Upper lobe of right lung (tissue), 1 donor: Measurements from ENCODE around the gene CCSER1. TPM values are rescaled to one million over a fixed set of nuclear protein-coding genes. Genes with fewer than 3 reads are reported as not detected.
"Not testable (repeated sequence)": the region's sequence is repeated elsewhere in the genome, so short reads cannot be mapped to it uniquely, and the experiment has no call there.

Source experiments
- ATAC-seq: fragments of 200-7000 bp; cut with Tn5 transposase; one replicate; pipeline ENCODE4 v1.9.1; 2020; ENCODE audit warnings: mild to moderate bottlenecking, moderate library complexity
- DNase-seq: peaks from one replicate; pipeline ENCODE4 v3.0.0-alpha.2; 2020
- H3K27ac ChIP-seq: fragments of 200-600 bp; one replicate; pipeline ENCODE4 v1.8.0; 2022
- H3K27me3 ChIP-seq: fragments of 200-600 bp; one replicate; pipeline ENCODE4 v1.8.0; 2022; ENCODE audit warnings: mild to moderate bottlenecking
- H3K36me3 ChIP-seq: fragments of 200-600 bp; one replicate; pipeline ENCODE4 v1.8.0; 2022
- H3K4me1 ChIP-seq: fragments of 200-600 bp; one replicate; pipeline ENCODE4 v1.8.0; 2022
- H3K4me3 ChIP-seq: fragments of 200-600 bp; one replicate; pipeline ENCODE4 v1.8.0; 2022; ENCODE audit warnings: mild to moderate bottlenecking
- H3K9me3 ChIP-seq: fragments of 200-600 bp; one replicate; pipeline ENCODE4 v1.8.0; 2022
- CTCF ChIP-seq: fragments of 200-600 bp; IDR thresholded peaks from one replicate; pipeline ENCODE4 v1.8.0; 2022; ENCODE audit warnings: antibody characterized with exemption
- intact Hi-C: fragments of 100-400 bp; cut with DNase I; formaldehyde crosslinking; loops from one replicate; pipeline ENCODE4 v1.11.0; 2022
- total RNA-seq: library from RNA; stranded (reverse); fragmentation: NEBNext Ultra II Directional; extraction: Animal tissue kit (Norgen Biotek cat#: 25700); gene quantifications from one replicate; pipeline ENCODE4 v1.2.1, GENCODE V29; 2021
- donor health status: DM: no; HTN: yes; CAD: no; lungs with severe emphysema.

The CCSER1 gene
- total RNA-seq, 1 donor from 2014 or later = 7.4 TPM

GRCh38 chr4:90476019-90476418 lies 348.8 kb downstream of the CCSER1 start:
- Histone ChIP-seq H3K4me1 (no peaks in the 10 kb centered on the region), H3K27me3 (no peaks in the 10 kb centered on the region), H3K4me3 (no peak overlapping the region), H3K27ac (no peak overlapping the region), H3K36me3 (no peaks in the 10 kb centered on the region), H3K9me3 (no peaks in the 10 kb centered on the region)
- no peak for DNase-seq
- no peak for TF ChIP-seq CTCF
- ATAC-seq = peak; percentile 45
- intact Hi-C loops = no loop called here

- intact Hi-C loops = no loop called here
- ATAC-seq = no peak
Measured at GRCh38 chr4:90476586-90476985, 349.4 kb downstream of the CCSER1 start.

GRCh38 chr4:90484894-90485293 lies 357.7 kb downstream of the CCSER1 start:
- intact Hi-C loops, H3K27me3 ChIP-seq, H3K9me3 ChIP-seq, H3K27ac ChIP-seq, H3K4me3 ChIP-seq, H3K4me1 ChIP-seq, ATAC-seq, H3K36me3 ChIP-seq, DNase-seq: not testable (repeated sequence)

More at GRCh38 chr4:90476586-90476985, 349.4 kb downstream of the CCSER1 start:
- Histone ChIP-seq H3K27ac (no peak overlapping the region), H3K27me3 (no peaks in the 10 kb centered on the region), H3K9me3 (no peaks in the 10 kb centered on the region), H3K36me3 (no peaks in the 10 kb centered on the region), H3K4me1 (no peaks in the 10 kb centered on the region), H3K4me3 (no peak overlapping the region)
- no peak for TF ChIP-seq CTCF
- no peak for DNase-seq

- intact Hi-C loops = no loop called here
- no peak for TF ChIP-seq CTCF
- Histone ChIP-seq H3K27ac (no peak overlapping the region), H3K36me3 (no peaks in the 10 kb centered on the region), H3K27me3 (no peaks in the 10 kb centered on the region), H3K4me3 (no peak overlapping the region), H3K9me3 (no peaks in the 10 kb centered on the region), H3K4me1 (no peaks in the 10 kb centered on the region)
- ATAC-seq (no peak), DNase-seq (no peak)
Measured at GRCh38 chr4:90486346-90486745, 359.2 kb downstream of the CCSER1 start.

- Histone ChIP-seq H3K36me3 (no peaks in the 10 kb centered on the region), H3K27ac (no peak overlapping the region), H3K4me3 (no peak overlapping the region), H3K27me3 (no peaks in the 10 kb centered on the region), H3K4me1 (no peaks in the 10 kb centered on the region), H3K9me3 (no peaks in the 10 kb centered on the region)
- ATAC-seq (no peak), DNase-seq (no peak)
- no peak for TF ChIP-seq CTCF
- intact Hi-C loops = no loop called here
Measured at GRCh38 chr4:90495211-90495610, 368.0 kb downstream of the CCSER1 start.

- H3K36me3 ChIP-seq = no peaks in the 10 kb centered on the region
- TF ChIP-seq CTCF = no peak
- DNase-seq (no peak), ATAC-seq (no peak)
- no peak overlapping the region for H3K4me3 ChIP-seq
- H3K27me3 ChIP-seq = no peaks in the 10 kb centered on the region
- intact Hi-C loops = no loop called here
- H3K4me1 ChIP-seq = no peaks in the 10 kb centered on the region
- no peaks in the 10 kb centered on the region for H3K9me3 ChIP-seq
- H3K27ac ChIP-seq = no peak overlapping the region
Measured at GRCh38 chr4:90495936-90496335, 368.7 kb downstream of the CCSER1 start.
